Fibroblast of pulmonary artery (primary cell): Measurements from ENCODE around the gene AMELX.

Experiments
- DNase-seq: peaks from one replicate; pipeline ENCODE4 v3.0.0-alpha.2; 2010; ENCODE audit warnings: low read depth
- H3K4me3 ChIP-seq: replicated peaks from 2 replicates; pipeline ENCODE4 v1.5.1; 2011; ENCODE audit warnings: low read depth, mild to moderate bottlenecking, control low read depth, low read length, moderate library complexity
- CTCF ChIP-seq: IDR thresholded peaks from 2 replicates; pipeline ENCODE4 v1.5.1; 2011; ENCODE audit warnings: mild to moderate bottlenecking, control low read depth, low read length, inconsistent platforms; ENCODE audit errors: missing control alignments

AMELX gene

GRCh38 chrX:11298600-11298999 lies 5.4 kb downstream of the AMELX start:
- no peak for TF ChIP-seq CTCF
- no peak for DNase-seq
- no peak overlapping the region for H3K4me3 ChIP-seq

- TF ChIP-seq CTCF = no peak
- no peak for DNase-seq
- H3K4me3 ChIP-seq = no peak overlapping the region
Measured at GRCh38 chrX:11304829-11305228, 11.6 kb downstream of the AMELX start.

GRCh38 chrX:11305641-11306040 lies 12.4 kb downstream of the AMELX start:
- no peak for TF ChIP-seq CTCF

GRCh38 chrX:11309220-11309619 lies 16.0 kb downstream of the AMELX start:
- TF ChIP-seq CTCF = no peak

More at GRCh38 chrX:11305641-11306040, 12.4 kb downstream of the AMELX start:
- H3K4me3 ChIP-seq = no peak overlapping the region
- DNase-seq = no peak

GRCh38 chrX:11311706-11312105 lies 18.5 kb downstream of the AMELX start:
- DNase-seq = no peak
- no peak for TF ChIP-seq CTCF
- no peak overlapping the region for H3K4me3 ChIP-seq

More at GRCh38 chrX:11309220-11309619, 16.0 kb downstream of the AMELX start:
- no peak for DNase-seq
- no peak overlapping the region for H3K4me3 ChIP-seq

GRCh38 chrX:11319806-11320520 lies 26.8 kb downstream of the AMELX start:
- H3K4me3 ChIP-seq = no peak overlapping the region
- no peak for TF ChIP-seq CTCF
- no peak for DNase-seq

GRCh38 chrX:11321986-11322385 lies 28.8 kb downstream of the AMELX start:
- DNase-seq = peak; percentile 35
- TF ChIP-seq CTCF = no peak

More at GRCh38 chrX:11321986-11322385, 28.8 kb downstream of the AMELX start:
- H3K4me3 ChIP-seq = no peak overlapping the region
